DOHH2 (cell line): Measurements from ENCODE around the gene FRMD3.

Experiments
- EZH2phosphoT487 ChIP-seq: fragments of 200-600 bp; sonication (generic); IDR thresholded peaks from 2 replicates; pipeline ENCODE4 v1.6.1; 2017; ENCODE audit warnings: borderline replicate concordance, mild to moderate bottlenecking, antibody characterized with exemption, low read length, moderate library complexity, mixed read lengths
- TF ChIP-seq, protein P1 (sequence below): fragments of 200-600 bp; sonication (generic); IDR thresholded peaks from one replicate; pipeline ENCODE4 v1.5.1; 2014; ENCODE audit warnings: antibody characterized with exemption, mild to moderate bottlenecking, low read depth, low read length; ENCODE audit not compliant: poor library complexity, severe bottlenecking

DNA sequence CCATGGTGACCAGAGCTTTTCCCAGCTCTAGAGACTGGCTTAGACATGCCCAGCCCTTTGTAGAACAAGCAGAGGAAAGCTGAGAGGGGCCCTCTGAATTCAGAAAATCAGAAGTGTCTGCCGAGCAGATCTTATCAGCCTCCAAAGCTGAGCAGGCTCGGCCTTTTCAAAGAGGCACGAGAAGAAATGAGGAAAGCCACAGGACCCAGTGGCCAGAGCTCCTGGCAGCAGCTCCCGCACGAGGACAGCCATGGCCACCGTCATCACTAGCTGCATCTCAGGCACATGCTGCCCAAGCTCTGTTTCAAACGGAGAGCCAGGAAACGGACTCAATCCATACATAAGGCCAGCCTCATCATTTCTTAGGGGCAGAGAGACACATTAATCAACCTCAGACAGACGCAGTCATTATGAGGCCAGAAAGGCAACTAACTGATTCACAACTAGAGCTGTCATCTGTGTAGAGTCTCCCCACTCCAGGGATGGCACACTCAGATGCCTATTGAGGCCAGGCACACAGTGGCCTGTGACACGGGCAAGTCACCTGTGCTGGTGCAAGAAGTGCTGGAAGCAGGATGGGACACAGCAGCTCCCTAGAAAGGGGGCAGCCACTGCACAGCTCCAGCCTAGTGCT, 194.7 kb downstream of the FRMD3 start:
- TF ChIP-seq, protein P1, sequence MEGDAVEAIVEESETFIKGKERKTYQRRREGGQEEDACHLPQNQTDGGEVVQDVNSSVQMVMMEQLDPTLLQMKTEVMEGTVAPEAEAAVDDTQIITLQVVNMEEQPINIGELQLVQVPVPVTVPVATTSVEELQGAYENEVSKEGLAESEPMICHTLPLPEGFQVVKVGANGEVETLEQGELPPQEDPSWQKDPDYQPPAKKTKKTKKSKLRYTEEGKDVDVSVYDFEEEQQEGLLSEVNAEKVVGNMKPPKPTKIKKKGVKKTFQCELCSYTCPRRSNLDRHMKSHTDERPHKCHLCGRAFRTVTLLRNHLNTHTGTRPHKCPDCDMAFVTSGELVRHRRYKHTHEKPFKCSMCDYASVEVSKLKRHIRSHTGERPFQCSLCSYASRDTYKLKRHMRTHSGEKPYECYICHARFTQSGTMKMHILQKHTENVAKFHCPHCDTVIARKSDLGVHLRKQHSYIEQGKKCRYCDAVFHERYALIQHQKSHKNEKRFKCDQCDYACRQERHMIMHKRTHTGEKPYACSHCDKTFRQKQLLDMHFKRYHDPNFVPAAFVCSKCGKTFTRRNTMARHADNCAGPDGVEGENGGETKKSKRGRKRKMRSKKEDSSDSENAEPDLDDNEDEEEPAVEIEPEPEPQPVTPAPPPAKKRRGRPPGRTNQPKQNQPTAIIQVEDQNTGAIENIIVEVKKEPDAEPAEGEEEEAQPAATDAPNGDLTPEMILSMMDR: no peak
- no peak for TF ChIP-seq EZH2phosphoT487
